Measurements from ENCODE around the gene KCNJ14.

Gene KCNJ14

DNA sequence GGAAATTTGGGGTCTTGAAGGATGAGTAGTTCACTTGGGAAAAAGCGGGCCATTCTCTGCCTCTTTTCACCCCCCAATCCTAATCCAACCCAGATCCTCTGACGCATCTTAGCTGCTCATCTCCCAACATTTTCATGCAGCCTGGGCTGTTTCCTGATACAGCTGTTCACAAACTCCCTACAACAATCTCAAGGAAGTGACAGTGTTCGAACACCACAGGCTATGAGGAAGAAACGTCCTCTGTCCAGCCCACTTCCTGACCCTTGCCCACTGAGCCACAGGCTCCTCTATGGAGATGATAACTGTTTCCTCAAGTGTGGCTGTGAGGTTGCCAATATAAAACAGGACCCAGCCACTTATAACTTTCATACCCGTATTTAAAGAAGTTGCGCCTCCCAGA, 40.0 kb downstream of the KCNJ14 start:
- no peak overlapping the region for H3K4me3 ChIP-seq
- peak overlapping the region in 1 of 2 donors; percentile 29 for H3K27ac ChIP-seq
- TF ChIP-seq, protein P1, sequence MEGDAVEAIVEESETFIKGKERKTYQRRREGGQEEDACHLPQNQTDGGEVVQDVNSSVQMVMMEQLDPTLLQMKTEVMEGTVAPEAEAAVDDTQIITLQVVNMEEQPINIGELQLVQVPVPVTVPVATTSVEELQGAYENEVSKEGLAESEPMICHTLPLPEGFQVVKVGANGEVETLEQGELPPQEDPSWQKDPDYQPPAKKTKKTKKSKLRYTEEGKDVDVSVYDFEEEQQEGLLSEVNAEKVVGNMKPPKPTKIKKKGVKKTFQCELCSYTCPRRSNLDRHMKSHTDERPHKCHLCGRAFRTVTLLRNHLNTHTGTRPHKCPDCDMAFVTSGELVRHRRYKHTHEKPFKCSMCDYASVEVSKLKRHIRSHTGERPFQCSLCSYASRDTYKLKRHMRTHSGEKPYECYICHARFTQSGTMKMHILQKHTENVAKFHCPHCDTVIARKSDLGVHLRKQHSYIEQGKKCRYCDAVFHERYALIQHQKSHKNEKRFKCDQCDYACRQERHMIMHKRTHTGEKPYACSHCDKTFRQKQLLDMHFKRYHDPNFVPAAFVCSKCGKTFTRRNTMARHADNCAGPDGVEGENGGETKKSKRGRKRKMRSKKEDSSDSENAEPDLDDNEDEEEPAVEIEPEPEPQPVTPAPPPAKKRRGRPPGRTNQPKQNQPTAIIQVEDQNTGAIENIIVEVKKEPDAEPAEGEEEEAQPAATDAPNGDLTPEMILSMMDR (IDR thresholded peaks at IDR 0.05), result no peak
- DNase-seq (ENCODE audit: low spot score), result no peak

DNA sequence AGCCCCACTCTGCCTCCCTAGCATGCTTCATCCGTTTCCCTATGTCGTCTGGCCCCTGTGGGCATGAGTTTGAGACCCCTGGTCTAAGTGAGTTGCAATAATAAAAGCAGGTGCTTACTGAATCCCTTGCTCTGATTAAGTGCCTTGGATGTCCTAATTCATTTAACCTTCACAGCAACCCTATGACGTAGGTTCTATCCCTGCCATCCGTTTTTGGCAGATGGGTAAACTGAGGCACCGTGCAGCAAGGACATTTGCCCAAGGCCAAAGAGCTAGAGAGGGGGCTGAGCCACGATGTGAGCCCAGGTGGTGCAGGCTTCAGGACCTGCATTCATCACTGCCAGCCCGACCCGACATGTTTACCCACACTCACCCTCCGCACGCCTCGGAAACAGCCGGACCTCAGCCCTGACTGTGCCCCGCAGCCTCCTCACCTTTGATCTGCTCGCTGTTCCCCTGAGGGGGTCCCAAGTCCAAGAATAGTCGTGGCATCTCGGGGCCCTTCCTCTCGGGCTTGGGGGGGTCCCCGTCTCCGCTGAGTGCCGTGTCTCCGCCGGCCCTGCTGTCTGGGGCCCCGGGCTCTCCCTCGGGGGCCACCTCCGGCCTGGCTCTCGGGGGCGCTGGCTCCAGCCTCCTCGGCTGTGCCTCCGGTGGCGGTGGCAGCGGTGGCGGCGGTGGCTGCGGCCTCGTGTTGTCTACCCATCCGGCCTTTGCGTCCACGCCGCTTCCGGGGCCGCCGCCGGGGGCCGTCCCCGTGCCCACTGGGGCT, 41.8 kb downstream of the KCNJ14 start:
- TF ChIP-seq, protein P1 (IDR thresholded peaks at IDR 0.05), result no peak
- Histone ChIP-seq H3K27ac (no peak overlapping the region), H3K4me3 (no peak overlapping the region)
- DNase-seq (ENCODE audit: low spot score), result no peak

DNA sequence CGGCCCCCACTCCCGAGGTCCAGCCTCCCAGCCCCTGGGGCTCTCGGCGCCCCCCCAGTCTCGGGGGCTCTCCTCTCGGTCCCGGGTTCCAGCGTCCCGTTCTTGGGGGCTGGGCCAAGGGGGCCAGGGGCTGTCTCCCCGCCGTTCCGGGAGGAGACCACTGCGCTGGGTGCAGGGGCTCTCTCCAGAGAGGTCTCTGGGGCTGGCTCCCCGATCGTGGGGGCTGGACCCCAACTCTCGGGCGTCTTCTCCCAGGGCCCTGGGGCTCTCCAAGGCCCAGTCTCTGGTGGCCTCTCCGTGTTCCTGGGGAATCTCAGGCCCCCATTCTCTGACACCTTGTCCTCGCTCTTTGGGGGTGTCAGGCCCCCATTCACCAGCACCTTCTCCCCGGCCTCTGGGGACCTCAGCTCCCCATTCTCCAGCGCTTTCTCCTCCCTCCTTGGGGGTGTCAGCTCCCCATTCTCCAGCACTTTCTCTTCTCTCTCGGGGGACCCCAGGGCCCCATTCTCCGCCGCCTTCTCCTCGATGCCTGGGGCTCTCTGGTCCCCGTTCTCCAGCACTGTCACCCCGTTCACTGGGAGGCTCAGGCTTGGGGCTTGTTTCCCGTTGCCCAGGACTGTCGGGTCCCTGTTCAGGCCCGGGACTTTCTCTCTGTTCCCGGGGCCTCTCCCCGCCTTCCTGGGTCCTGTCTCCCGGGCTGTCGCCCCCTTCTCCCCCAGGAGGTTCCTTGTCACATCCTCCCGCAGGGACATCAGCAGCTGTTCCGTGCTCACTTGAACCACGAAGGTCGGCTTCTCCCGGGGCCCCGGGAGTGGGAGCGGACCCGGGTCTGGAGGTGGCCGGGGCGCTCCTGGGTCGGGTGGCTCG, 42.6 kb downstream of the KCNJ14 start:
- Histone ChIP-seq H3K27ac (no peak overlapping the region), H3K4me3 (peak overlapping the region; percentile 14)

DNA sequence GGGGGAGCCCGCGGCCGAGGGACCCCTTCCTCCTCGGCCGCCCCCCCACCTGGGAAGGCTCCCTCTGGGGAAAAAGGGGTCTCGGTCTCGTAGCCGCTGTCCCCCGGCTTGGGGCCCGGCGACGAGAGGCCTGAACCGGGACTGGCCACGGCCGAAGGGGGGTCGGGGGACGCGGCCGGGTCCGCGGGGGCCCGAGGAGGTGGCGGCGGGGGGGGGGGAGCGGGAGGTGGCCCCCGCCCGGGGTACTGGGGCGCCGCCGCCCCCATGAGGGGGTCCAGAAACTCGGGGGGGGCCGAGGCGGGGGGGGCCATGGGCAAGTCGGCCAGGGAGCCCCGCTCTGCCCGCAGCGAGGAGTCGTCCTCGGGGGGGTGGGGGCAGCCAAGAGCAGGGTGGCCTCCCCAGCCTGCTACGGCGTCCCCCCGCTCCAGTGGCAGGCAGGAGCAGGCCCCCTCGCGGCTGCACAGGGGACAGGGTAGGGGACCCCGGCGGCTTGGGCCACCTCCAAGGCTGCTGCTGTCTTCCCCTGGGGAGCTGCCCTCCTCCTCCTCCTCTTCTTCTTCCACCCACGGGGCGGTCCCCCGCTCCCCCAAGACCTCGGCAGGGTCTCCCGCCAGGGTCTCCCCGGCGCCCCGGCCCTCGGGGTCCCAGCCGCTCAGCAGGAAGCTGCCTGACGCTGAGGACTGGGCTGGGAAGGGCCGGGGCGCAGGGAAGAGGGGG, 43.4 kb downstream of the KCNJ14 start:
- no peak for DNase-seq (ENCODE audit: low spot score)
- TF ChIP-seq, protein P1 (IDR thresholded peaks at IDR 0.05), result no peak
- no peak overlapping the region for H3K27ac ChIP-seq
- peak overlapping the region; percentile 14 for H3K4me3 ChIP-seq

More for the DNA sequence above, 42.6 kb downstream of the KCNJ14 start:
- DNase-seq (ENCODE audit: low spot score), result no peak
- TF ChIP-seq, protein P1 (IDR thresholded peaks at IDR 0.05), result no peak

DNA sequence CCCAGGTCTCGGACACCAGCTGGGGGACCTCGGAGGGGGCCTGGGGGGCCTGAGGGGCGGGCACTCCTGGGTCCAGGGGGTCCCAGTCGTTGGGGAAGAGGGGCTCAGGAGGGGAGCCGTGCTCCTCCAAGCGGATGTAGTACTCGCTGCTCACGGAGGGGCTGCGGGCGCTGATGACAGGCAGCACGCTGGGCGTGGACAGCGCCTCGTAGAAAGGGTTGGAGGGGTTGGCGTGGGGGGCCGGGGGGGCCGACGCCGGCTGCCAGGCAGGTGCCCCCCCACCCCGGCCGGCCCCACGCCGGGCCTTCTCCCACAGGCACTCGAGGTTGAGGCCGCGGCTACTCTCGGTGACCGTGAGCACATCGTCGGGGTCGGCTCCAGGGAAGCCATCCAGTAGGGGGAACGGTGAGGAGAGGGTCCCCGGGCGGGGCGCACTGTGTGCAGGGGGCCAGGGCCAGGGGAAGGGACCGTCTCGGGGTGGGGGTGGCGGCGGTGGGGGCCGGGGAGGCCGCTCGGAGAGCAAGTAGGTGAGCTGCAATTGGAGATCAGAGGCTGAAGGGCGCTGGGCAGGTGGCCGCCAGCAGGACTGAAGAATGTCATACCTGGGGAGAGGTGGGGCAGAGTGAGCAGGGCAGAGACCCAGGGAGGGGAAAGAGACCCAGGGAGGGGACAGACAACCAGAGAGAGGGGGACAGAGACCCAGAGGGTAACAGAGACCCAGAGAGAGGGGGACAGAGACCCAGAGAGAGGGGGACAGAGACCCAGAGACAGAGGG, 44.1 kb downstream of the KCNJ14 start:
- Histone ChIP-seq H3K4me3 (peak overlapping the region; percentile 14), H3K27ac (no peak overlapping the region)
- no peak for DNase-seq (ENCODE audit: low spot score)
- TF ChIP-seq, protein P1 (IDR thresholded peaks at IDR 0.05), result no peak

DNA sequence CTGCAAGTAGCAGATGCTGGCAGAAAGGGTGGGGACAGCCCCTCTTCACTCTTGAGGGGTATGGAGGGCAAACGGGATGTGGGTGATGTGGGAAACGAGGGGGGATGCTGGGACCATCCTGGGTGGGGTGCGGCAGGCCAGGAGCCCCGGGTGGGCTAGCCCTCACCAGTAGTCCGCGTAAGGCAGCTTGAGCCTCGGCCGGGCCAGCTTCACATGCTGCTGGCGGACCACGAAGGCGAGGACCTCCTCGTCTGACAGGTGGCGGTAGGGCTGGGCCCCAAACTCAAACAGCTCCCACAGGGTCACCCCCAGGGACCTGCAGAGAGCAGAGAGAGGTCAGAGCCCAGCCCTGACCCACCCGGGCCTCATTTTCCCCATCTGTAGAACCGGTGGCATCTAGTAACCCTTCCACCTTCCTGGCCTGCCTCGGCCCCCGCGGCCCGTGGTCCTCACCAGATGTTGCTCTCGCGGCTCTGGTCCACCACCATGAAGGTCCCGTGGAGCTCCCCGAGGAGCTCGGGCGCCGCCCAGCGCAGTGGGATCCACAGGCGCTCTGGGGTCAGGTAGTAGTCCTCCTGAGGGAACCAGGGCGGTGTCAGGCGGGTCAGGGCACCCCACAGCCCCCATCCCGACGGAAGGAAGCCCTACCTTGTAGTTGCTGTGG, 45.6 kb downstream of the KCNJ14 start:
- TF ChIP-seq, protein P1 (IDR thresholded peaks at IDR 0.05), result no peak
- H3K4me3 ChIP-seq, result peak overlapping the region; percentile 8
- H3K27ac ChIP-seq, result no peak overlapping the region
- DNase-seq (ENCODE audit: low spot score), result peak; percentile 70
